Lung (tissue), 12 donors: ENCODE results near the gene GPR162. TPM values are rescaled to one million over a fixed set of nuclear protein-coding genes. Genes with fewer than 3 reads are reported as not detected.

Experiments used
- ATAC-seq: fragments of 200-7000 bp; cut with Tn5 transposase; one replicate; pipeline ENCODE4 v1.9.1; 2020; ENCODE audit warnings: moderate number of reproducible peaks; ENCODE audit not compliant: insufficient read depth, low FRiP score
- DNase-seq, 3 donors: peaks; one replicate each; pipeline ENCODE4 v3.0.0-alpha.2; 2013 to 2017
- H3K27ac ChIP-seq, 2 donors: one replicate each; pipeline ENCODE4 v1.5.1; 2013; ENCODE audit warnings: mild to moderate bottlenecking in 2 of 2, moderate library complexity in 2 of 2, control low read depth in 1 of 2, inconsistent platforms in 1 of 2, low read depth in 1 of 2, low read length in 1 of 2
- H3K27me3 ChIP-seq, 3 donors: one replicate each; pipeline ENCODE4 v1.5.1; 2013; ENCODE audit warnings: low read length in 2 of 3; ENCODE audit not compliant: control insufficient read depth in 3 of 3, insufficient read depth in 3 of 3
- H3K36me3 ChIP-seq, 4 donors: one replicate each; pipeline ENCODE4 v1.5.1; 2013; ENCODE audit warnings: low read length in 4 of 4, mild to moderate bottlenecking in 1 of 4, moderate library complexity in 1 of 4; ENCODE audit not compliant: control insufficient read depth in 4 of 4, insufficient read depth in 4 of 4
- H3K4me1 ChIP-seq, 5 donors: one replicate each; pipeline ENCODE4 v1.5.1; 2013; ENCODE audit warnings: low read length in 5 of 5, mild to moderate bottlenecking in 2 of 5, moderate library complexity in 1 of 5; ENCODE audit not compliant: control insufficient read depth in 5 of 5, insufficient read depth in 5 of 5
- H3K4me3 ChIP-seq: one replicate; pipeline ENCODE4 v1.5.1; 2013; ENCODE audit warnings: mild to moderate bottlenecking, control low read depth, moderate library complexity
- H3K9ac ChIP-seq, 2 donors: one replicate each; pipeline ENCODE4 v1.5.1; 2013; ENCODE audit warnings: low read length in 2 of 2, control low read depth in 1 of 2; ENCODE audit not compliant: insufficient read depth in 1 of 2
- H3K9me3 ChIP-seq, 4 donors: one replicate each; pipeline ENCODE4 v1.5.1; 2013; ENCODE audit warnings: low read length in 3 of 4, mild to moderate bottlenecking in 1 of 4, moderate library complexity in 1 of 4; ENCODE audit not compliant: control insufficient read depth in 4 of 4, insufficient read depth in 3 of 4
- CTCF ChIP-seq: IDR thresholded peaks from 2 replicates; pipeline ENCODE4 v1.5.1; 2012; ENCODE audit warnings: mild to moderate bottlenecking; ENCODE audit errors: control extremely low read depth, extremely low read depth
- WGBS, 2 donors: extraction: QIAGEN DNeasy Blood & Tissue Kit; methylation state at CpG; one replicate each; pipeline ENCODE4 v1.1.7; 2013; 5-methylcytosine and 5-hydroxymethylcytosine counted together
- polyA plus RNA-seq, 2 donors: library from polyadenylated mRNA; stranded (reverse); fragments of 200-250 nt; gene quantifications; one replicate each; pipeline ENCODE4 v1.2.1, GENCODE V29; 2013
- total RNA-seq, 2 donors: library from RNA; depleted of rRNA in 1 of 2; stranded (reverse); fragments of >200 nt in 1 of 2; gene quantifications; one replicate each; pipeline ENCODE4 v1.2.1, GENCODE V29; 2014 to 2021
- donor health status: control.
- donor health status: control.
- donor health status: Bipolar disorder and iron deficiency.
- donor health status: healthy.
- donor health status: DM: yes; HTN: yes; CAD: no.

The GPR162 gene
- total and polyA plus RNA-seq, 4 donors: 22.8 to 36.0 (median 24.0) TPM

- TF ChIP-seq CTCF: no peak
- Histone ChIP-seq H3K27me3 (peaks cover 0 to 12% (median 3%) of the 10 kb centered on the region in 3 donors), H3K27ac (no peak overlapping the region), H3K4me3 (no peak overlapping the region), H3K9ac (no peak overlapping the region), H3K36me3 (peaks cover 0 to 15% (median 3%) of the 10 kb centered on the region in 4 donors), H3K4me1 (peaks cover 0 to 30% (median 9%) of the 10 kb centered on the region in 5 donors), H3K9me3 (peaks cover 0 to 3% (median 0%) of the 10 kb centered on the region in 4 donors)
- 69 to 91% methylated on average over 7 of the region's 7 CpGs for WGBS, 2 donors
- DNase-seq (no peak), ATAC-seq (no peak)
Measured at GRCh38 chr12:6822426-6823135, 960 bp downstream of the GPR162 start.

- peaks cover 0 to 12% (median 3%) of the 10 kb centered on the region in 3 donors for H3K27me3 ChIP-seq
- no peak overlapping the region for H3K9ac ChIP-seq
- no peak for ATAC-seq
- no peaks in the 10 kb centered on the region for H3K9me3 ChIP-seq
- H3K4me3 ChIP-seq: no peak overlapping the region
- DNase-seq: no peak
- peaks cover 0 to 10% (median 0%) of the 10 kb centered on the region in 4 donors for H3K36me3 ChIP-seq
- no peak for TF ChIP-seq CTCF
- peaks cover 0 to 31% (median 8%) of the 10 kb centered on the region in 5 donors for H3K4me1 ChIP-seq
- WGBS, 2 donors: 80 to 83% methylated on average over 10 to 12 of the region's 12 CpGs
- no peak overlapping the region for H3K27ac ChIP-seq
Measured at GRCh38 chr12:6823182-6824084, 1.8 kb downstream of the GPR162 start.

GRCh38 chr12:6824085-6824775 is 2.6 kb downstream of the GPR162 start:
- no peak for DNase-seq
- Histone ChIP-seq H3K27ac (no peak overlapping the region), H3K4me3 (no peak overlapping the region), H3K9me3 (no peaks in the 10 kb centered on the region), H3K4me1 (peaks cover 0 to 35% (median 9%) of the 10 kb centered on the region in 5 donors), H3K36me3 (peaks cover 0 to 9% (median 0%) of the 10 kb centered on the region in 4 donors), H3K9ac (no peak overlapping the region), H3K27me3 (peaks cover 0 to 12% (median 3%) of the 10 kb centered on the region in 3 donors)
- TF ChIP-seq CTCF: no peak
- no peak for ATAC-seq
- WGBS, 2 donors: 90 to 92% methylated on average over 36 to 37 of the region's 37 CpGs
